CMK (cell line): ENCODE data around the gene DOCK1.

Experiments
- DNase-seq: peaks from one replicate; pipeline ENCODE4 v3.0.0-alpha.2; 2010; ENCODE audit warnings: low read depth

Gene DOCK1

DNA sequence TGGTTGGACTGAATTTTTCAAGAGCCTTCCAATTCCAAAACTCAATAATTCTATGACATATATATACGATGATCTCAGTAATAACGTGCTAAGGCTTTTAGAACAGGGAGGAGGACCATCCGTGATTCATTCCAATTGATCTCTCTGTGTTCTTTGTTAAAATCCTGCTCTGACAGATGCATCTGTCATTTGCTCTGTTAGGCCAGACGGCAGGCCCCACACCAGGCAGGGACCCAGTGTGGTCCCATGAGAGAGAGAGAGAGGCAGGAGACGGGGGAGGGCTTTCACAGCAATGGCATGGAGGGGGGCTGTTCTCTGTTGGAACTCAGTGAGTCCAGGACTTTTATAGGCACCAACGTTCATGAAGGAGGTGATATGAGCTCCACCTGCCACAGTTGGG is 451.1 kb downstream of the DOCK1 start:
- no peak for DNase-seq

GRCh38 chr10:127357265-127357664 is 452.0 kb downstream of the DOCK1 start:
- DNase-seq, result no peak

DNA sequence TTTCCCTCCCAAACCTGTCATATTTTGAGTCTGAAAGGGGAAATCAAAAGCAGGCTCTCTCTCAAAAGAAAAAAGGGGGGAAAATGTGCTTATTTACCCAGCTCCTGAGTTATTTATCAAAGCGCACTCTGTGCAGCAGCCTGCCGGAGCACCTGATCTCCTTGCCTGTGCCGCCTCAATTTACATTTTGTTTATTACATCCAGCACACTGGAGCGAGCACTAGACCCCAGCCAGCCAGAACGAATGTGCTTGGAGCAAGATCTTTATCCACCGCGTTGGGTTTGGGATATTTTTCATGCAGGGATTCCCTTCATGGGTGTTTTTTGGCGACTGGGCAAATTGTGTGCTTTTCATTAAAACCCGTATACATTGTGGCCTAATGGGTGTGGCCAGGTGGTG is 453.1 kb downstream of the DOCK1 start:
- DNase-seq, result no peak

- DNase-seq, result no peak
These were observed 458.8 kb downstream of the DOCK1 start for GRCh38 chr10:127364034-127364433.

DNA sequence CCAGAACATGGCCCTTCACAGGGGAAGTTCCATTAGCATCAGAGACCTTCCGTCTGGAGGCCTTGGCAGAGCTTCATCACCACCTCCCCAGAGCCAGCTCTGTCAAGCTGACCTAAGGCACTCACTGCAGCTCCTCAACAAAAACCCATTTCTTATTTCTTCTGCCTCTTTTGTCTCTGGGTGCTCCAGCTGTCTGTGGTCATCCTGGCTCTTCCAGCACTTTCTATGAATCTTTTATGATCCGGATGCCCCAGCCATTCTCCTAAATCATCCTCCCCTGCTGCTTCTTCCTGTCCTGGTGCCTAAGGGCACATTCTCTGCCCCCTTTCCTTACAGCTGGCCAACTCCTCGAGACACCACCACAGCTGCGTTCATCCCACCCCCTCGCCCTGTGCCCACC is 462.9 kb downstream of the DOCK1 start:
- DNase-seq, result no peak

GRCh38 chr10:127368929-127369328 is 463.7 kb downstream of the DOCK1 start:
- DNase-seq, result no peak

DNA sequence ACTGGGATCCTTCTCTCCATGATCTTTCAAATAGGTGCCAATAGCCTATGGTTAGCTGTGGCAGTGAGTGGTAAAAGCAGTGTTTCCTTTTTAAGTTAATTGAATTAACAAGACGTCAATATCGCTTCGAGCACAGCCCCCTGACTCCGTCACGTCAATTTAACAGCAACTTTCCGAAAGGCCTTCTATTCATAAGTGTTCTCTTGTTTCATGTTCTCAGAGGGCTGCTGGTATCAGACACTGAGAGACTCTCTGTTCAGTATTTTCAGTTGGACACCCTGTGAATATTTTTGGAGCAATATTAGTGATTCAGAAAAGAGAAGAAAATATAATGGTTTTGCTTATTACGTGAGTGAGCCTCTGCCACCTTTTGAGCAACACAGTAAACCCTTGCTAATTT is 465.4 kb downstream of the DOCK1 start:
- no peak for DNase-seq

DNA sequence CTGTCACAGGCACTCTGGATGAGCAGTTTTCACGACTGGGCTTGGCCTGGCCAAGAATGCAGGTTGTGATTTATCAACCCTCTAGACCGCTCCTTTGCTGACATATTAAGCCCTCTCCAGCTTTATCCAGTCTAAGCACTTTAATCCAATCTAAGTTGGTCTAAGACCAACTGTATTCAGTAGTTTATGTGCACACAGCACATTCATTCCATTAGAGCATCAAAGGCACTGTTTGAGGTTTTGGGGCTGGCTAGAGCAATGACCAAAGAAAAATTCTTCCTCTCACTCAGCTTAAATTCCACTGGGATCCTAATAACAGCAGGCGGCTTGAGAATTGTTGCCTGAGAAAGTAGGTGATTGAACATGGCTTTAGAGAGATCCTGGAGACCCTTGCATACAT is 467.1 kb downstream of the DOCK1 start:
- DNase-seq, result no peak

DNA sequence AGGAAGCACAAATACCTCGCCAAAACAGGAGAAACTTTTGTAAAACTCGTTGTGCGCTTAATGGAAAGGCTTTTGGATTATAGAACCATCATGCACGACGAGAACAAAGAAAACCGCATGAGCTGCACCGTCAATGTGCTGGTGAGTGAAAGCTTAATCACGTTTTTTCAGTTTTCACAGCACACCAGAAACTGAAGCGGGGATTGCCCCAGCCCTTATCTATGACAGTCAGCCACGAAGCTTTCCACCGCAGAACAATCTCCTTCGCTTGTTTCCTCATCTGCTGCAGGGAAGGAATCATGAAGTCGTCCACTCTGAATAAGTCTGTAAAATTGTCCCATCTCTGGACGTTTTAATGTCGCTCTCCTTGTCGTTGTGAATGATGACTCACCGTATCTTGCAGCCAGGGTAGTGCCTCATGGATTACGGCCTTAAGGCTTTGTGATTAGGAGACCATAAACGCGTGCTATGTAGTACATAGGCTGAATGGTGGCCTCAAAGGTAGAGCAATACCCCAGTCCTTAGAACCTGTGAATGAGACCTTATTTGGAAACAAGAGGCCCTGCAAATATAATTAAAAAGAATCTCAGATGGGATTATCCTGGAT is 468.9 kb downstream of the DOCK1 start:
- DNase-seq, result peak; percentile 42

DNA sequence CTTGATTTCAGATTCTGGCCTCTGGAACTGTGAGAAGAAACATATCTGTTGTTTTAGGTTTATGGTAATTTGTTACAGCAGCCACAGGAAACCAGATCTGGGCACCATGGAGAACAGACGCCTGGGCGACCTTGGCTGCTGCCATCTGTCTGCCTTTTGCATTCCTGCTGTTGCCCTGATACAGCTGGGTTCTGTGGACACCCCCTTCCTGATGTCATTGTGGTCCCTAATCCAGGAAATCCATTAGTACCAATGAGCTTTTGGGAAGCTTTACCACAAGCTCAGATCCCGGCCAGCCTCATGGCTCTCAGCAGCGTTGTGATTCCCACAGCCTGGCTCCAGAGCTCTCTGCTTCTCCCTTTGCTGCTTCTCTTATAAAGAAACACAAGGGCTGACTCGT is 469.7 kb downstream of the DOCK1 start:
- no peak for DNase-seq

DNA sequence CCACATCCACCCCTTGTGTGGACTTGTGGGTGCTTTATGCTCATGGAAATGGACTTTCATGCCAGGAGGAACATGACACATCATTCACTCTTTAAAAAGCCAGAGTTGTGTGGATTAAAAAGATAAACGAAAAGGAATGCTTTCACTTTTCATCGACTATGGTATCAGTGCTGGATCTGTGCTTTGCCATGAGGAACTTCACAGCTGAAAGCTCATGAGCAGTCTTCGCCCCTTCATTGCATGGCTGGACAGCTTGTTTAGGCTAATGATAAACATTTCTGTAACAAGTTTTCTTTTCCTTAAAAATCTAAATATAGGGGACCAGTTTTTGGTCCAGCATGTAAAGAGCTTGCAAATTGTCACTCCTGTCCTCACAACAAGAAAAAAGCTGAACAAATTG is 470.2 kb downstream of the DOCK1 start:
- no peak for DNase-seq

GRCh38 chr10:127376071-127376470 is 470.8 kb downstream of the DOCK1 start:
- no peak for DNase-seq

- no peak for DNase-seq
These were observed 473.4 kb downstream of the DOCK1 start for GRCh38 chr10:127378628-127379027.

DNA sequence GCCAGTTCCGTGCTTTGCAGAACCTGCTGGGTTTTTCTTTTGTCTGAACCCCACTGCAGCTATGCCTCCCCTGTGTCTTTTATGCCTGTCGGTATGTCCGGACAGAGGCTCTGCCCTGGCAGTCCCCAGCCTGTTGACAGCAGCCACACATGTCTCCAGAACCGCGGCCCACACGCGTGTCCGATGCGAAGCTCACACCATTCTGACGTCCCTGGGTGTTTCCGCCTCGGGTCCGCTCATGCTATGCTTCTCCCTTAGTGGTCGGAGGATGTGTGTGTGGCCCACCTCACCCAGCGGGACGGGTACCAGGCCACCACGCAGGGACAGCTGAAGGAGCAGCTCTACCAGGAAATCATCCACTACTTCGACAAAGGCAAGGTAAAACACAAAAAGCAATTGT is 479.3 kb downstream of the DOCK1 start:
- DNase-seq, result no peak

GRCh38 chr10:127385066-127385465 is 479.8 kb downstream of the DOCK1 start:
- no peak for DNase-seq

- no peak for DNase-seq
These were observed 481.5 kb downstream of the DOCK1 start for GRCh38 chr10:127386606-127387327.

DNA sequence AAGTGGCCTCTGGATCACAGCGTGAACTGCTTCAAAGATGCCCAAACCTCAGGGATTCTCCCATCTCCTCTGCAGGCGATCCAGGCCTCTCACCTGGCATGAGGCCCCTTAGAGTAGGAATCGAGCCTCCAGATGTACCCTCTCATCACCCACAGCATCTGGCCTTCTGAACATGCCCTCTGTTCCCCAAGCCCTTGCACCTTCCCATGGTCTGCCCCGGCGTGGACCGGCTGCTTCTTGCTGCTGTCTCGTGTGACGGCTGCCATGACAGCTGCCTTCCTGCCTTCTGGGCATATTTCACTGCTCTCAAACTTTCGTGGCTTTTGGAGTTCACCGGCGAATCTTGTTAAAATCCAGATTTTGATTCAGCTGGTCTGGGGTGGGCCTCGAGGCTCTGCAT is 486.6 kb downstream of the DOCK1 start:
- DNase-seq, result no peak

- no peak for DNase-seq
These were observed 487.4 kb downstream of the DOCK1 start for GRCh38 chr10:127392351-127393235.

GRCh38 chr10:127398140-127398970 is 493.1 kb downstream of the DOCK1 start:
- DNase-seq, result no peak

DNA sequence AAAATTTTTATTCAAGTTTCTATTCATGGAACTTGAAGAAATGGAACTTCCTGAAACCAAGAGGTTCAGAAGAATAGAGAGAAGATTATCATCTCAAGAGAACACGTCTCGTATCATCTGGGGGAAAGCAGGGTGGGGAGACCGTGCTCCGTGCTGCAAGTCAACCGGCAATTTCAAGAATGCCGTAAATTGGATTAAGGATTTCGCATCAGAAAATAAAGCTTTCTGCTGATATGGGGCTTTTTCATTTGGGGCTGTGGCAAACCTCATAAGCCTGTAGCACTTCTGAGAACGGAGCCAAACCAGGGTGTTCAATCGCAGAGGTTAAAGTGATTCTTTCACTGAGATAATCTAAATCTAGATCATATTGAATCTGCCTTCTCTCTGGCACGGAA is 493.7 kb downstream of the DOCK1 start:
- no peak for DNase-seq

DNA sequence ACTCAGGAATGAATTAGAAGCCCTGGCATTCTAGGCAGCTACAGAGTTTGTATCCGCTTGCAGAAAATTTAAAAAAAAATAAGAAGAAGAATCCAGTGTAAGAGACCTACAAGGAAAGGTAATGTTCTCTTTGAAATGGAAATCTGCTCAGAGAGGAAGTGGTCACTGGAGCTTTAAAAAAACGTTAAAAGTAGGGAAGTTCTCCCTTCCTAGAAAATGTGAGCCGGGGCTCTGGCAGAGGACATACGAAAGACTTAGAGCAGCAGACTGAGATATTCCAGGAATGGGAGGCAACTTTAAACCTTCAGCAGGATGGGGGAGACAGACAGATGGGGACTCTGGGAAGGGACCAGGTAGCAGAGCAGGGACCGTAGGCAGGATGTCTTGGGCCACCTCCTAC is 494.4 kb downstream of the DOCK1 start:
- DNase-seq, result no peak

DNA sequence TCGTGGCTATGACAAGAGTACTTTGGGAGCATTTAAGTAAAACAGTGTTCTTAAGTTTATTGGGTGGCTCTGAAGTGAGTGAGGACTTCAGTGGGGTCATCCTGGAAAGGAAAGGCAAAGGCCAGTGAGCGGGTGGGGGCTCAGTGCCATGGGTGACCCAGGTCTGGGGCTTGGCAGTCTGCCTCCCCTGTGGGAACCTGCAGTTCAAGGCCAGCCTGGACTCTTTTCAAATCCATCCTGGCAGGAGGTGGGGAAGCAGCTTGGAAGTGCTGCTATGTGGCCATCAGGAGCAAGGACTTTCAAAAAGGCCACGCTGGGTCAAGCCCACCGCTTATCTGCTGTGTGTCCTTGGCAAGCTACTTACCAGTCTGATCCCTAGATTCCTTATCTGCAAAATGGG is 495.0 kb downstream of the DOCK1 start:
- no peak for DNase-seq
